IPS-11a (cell line): ENCODE results near the gene FCGR2B.
"Not testable (repeated sequence)": the region's sequence is repeated elsewhere in the genome, so short reads cannot be mapped to it uniquely, and the experiment has no call there.

Experiments
- H3K4me3 ChIP-seq: one replicate; pipeline ENCODE4 v1.5.1; 2013; ENCODE audit warnings: low read depth, low read length, control low read depth

Gene FCGR2B

DNA sequence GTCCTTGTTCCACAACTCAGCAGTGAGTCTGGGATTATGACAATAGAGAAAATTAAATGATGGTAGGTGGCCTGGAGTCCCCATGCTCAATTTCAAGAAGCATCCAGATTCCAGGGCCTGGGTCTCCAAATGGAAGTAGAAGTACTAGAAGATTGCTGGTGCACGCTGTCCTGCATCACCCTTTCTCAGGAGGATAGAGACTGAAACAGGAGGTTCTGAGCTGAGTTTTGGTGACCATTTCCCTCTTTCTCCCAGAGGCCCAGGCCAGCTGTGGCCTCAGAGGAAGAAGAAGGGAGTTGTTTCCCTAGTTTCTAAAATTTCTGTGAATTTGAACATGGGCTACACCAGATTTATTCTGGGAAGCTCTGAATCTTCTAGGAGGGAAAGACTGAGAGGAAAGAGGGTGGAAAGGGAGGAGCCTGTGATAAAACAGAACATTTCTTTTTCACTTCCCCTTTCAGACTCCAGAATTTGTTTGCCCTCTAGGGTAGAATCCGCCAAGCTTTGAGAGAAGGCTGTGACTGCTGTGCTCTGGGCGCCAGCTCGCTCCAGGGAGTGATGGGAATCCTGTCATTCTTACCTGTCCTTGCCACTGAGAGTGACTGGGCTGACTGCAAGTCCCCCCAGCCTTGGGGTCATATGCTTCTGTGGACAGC is at the start of gene FCGR2B:
Gene FCGR2B (plus strand): TSS at position 460 of the 656 bp plus-strand sequence. CDS start 99 bp downstream, at position 559.
- H3K4me3 ChIP-seq = not testable (repeated sequence)

DNA sequence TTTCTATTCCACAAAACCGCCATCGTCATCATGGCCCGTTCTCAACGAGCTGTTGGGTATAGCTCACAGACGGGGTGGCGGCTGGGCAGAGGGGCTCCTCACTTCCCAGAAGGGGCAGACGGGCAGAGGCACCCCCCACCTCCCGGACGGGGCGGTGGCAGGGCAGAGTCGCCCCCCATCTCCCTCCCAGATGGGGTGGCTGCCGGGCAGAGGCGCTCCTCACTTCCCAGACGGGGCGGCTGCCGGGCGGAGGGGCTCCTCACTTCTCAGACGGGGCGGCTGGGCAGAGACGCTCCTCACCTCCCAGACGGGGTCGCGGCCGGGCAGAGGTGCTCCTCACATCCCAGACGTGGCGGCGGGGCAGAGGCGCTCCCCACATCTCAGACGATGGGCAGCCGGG is 46.5 kb upstream of the FCGR2B start:
- H3K4me3 ChIP-seq = not testable (repeated sequence)

DNA sequence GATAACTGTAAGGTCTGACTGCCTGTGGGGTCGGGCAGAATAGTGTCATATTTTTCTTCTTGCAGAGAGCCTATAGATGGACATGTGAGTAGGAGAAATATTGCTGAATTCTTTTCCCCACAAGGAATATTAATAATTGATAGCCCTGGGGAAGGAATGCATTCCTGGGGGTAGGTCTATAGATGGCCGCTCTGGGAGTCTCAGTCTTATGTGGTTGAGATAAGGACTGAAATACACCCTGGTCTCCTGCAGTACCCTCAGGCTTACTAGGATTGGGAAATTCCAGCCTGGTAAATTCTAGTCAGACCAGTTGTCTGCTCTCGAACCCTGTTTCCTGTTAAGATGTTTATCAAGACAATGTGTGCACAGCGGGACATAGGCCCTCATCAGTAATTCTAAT is 44.4 kb upstream of the FCGR2B start:
- H3K4me3 ChIP-seq = not testable (repeated sequence)

DNA sequence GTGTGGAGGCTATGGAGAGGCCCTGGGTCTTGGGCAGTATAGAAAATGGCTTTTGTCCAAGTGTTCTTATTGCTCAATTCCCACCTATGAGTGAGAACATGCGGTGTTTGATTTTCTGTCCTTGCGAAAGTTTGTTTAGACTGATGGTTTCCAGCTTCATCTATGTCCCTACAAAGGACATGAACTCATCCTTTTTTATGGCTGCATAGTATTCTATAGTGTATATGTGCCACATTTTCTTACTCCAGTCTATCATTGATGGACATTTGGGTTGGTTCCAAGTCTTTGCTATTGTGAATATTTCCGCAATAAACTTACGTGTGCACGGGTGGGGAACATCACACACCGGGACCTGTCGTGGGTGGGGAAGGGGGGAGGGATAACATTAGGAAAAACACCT is 42.5 kb upstream of the FCGR2B start:
- peak overlapping the region; percentile 58 for H3K4me3 ChIP-seq

DNA sequence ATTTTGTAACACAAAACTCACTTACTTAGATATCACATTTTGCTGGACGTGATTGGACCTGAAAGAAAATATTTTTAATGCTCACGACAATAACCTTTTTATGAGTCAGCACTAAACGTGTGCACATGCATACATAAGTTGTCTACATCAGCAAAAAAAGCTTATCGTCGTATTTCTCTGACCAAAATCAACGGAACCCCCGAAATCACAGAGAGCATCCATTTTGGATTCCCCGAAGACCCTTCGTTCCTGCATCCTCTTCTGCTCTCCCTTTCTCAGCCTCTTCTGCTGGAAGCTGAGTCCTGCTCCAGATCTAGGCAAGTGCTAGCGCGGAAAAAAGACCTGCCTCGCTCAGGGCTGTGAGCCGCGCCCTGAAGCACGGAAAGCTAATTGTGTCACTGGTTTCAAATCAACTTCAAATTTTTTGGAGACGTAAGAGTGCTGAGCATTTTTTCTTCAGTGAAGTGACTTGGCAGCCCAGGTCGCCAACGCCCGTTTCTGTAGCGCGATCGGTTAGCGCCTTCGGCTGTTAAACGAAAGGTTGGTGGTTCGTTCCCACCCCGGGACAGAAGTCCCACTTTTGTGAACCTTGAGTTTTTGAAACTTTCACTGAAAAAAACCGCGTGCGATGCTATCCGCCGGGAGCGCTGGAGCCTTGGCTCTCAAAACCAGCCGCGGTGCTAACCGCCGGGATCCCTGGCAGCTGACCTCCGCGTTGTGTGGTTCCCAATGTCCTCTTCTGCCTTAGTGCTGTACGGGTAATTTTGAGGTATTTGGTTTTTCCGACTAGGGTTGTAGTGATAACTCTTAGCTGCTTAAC is 41.6 kb upstream of the FCGR2B start:
- peak overlapping the region; percentile 58 for H3K4me3 ChIP-seq

DNA sequence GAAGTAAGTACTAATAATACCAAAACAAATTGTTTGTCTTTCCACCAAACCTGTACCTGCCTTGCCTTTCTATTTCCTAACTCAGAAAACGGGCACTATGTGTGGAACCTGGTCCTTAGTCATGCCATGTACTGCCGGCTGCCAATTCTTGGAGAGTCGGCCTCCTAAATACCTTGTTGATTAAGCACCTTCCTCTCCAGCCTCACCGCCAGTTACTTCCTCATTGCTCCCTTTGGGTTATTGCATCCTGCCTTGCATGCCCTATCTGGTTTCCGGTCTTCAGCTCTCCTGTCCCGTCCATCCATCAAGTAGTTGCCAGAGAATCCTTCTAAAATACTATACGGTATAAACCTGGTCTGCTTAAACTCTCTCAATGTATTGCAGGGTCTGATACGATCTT is 40.9 kb upstream of the FCGR2B start:
- not testable (repeated sequence) for H3K4me3 ChIP-seq

DNA sequence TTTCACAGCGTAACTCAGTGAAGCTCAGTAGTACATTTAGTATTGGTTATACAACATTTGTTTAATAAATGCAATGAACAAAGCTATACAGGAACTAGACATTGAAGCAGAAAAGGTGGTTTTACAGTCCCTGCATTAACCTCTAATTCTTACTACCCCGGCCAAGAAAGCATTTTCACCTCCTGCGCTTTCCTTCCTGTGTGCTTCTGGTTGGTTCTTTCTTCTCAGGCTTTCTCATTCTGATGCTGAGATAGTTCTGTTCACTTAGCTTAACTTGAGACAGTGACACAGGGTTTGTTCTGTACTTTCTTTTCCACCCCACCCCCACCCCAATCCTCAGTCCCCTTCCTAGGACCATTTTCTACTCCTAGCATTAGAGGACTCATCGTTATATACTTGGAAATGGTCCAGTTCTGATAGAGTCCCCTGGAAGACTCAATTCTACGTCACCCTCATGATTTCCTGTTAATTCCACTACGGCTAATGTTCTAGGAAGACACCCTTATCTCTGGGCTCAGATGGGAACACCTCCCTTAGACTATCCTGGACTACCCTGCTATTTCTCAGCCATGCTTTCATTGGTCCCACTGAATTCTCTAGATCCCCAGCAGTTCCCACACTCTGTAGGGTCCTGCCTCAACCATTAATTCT is 39.4 kb upstream of the FCGR2B start:
- H3K4me3 ChIP-seq = not testable (repeated sequence)

DNA sequence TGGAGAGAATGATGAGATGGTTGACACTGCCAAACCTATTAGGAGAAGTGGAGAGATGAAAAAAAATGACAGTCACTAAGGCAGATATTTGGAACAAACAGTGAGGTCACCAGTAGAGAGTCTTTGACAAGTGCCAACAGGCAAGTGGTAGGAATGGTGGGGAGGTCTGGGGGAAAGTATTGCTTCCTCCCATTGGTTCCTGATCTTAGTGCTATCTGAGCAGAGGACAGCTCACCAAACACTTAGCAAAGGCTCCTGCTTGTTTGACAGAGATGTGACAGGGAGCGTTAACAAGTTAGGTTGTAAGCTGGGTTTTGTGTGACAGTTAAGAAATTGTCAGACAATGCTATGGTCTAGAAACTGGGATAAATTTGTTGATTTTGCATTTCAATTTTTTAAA is 38.3 kb upstream of the FCGR2B start:
- not testable (repeated sequence) for H3K4me3 ChIP-seq

DNA sequence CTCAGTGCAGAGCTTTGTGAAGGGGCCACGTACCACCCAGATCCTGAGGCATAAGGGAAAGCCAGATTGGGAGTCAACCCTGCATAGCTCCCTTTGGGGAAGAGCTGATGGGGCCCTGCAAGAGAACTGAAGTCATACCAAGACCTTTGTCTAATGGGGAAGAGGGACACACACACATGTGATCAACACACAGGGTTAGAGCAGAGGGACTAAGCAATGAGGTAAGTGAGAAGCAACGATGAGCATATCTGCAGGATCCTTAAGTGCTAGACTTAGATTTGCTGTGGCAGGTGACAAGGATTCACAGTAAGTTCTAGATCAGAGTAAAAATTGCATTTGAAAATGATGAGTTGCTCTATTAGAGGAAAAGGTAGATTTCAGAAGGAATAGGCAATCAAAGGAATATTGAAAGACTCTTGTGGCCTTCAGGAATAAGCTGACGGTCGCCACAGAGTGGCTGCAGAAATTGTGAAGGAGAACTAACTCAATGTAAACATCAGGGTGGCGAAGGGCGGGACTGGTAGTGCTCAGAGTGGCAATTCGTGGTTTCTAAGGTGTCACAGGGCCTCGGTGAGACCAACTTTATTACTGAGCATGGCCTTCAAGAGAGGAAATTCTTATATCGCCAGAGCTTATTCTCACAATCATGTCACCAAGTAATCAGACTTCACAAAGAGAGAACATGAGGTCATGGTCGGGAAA is 36.3 kb upstream of the FCGR2B start:
- H3K4me3 ChIP-seq = not testable (repeated sequence)

DNA sequence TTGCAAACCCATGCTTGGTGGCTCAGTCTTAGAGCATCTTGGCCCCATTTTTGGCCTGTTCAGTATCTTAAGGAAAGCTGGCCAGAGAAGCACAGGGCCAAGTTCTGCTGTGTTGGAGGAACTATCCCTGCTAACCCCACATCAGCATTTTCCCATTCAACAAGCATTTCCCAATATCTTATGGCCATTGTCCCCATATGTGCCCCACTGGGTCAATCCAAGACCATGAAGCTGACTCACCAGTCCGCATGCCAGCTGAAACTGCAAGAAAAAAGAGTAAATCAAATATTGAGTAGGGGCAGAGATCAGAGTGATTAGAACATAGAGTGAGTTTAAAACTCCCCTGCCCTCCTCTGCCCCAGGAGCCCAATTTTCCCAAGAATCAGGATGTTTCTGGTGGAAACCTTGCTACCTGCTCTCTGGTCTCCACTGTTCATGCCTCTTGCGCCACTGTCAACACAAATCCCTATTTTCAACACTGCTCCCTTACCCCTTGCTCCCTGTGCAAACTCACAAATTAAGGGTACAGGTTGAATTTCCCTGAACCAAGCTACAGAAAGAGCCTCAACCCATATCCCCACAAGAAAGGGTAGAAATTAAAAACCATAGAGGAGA is 32.7 kb upstream of the FCGR2B start:
- not testable (repeated sequence) for H3K4me3 ChIP-seq

DNA sequence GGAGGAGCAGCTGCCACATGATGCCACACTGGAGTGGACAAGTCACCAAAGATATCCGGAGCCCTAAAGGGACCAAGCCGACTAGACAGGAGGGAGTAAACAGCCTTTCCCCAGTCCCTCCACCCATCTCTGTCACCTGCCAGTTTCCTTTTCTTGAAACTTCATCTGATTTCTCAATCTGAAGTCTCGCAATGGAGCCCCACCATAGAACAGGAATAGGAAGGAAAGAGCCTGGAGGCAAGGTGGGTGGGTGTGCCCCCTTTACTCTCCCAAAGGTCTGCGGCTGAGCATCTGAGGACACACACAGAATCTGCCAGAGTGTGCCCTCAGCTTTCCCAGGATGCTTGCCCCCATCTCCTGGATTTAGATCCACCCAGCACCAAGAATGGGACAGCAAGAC is 31.9 kb upstream of the FCGR2B start, which contains the start of gene FCGR3B:
Gene FCGR3B (minus strand): TSS at position 101 of the 400 bp plus-strand sequence. CDS start 82 bp downstream, at position 19.
- H3K4me3 ChIP-seq = no peak within 1 kb of the TSS

DNA sequence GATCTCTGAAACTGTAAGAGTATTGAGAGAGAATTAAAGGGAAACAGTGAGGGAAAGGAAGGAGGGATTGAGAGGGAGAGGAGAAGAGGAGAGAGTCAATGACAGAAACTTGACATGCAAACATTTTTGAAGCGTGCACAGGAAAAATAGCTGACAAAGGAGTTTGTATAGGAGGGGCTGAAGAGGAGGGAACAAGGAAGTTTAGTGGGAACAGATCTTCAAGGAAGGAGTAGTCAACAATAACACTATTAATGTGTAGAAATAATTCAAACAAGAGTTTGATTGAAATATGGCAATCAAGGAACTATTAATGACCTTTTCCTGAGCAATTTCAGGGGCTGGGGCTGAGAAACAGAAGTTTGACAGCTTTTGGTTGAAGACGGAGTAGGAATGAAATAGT is 27.9 kb upstream of the FCGR2B start:
- H3K4me3 ChIP-seq = not testable (repeated sequence)

DNA sequence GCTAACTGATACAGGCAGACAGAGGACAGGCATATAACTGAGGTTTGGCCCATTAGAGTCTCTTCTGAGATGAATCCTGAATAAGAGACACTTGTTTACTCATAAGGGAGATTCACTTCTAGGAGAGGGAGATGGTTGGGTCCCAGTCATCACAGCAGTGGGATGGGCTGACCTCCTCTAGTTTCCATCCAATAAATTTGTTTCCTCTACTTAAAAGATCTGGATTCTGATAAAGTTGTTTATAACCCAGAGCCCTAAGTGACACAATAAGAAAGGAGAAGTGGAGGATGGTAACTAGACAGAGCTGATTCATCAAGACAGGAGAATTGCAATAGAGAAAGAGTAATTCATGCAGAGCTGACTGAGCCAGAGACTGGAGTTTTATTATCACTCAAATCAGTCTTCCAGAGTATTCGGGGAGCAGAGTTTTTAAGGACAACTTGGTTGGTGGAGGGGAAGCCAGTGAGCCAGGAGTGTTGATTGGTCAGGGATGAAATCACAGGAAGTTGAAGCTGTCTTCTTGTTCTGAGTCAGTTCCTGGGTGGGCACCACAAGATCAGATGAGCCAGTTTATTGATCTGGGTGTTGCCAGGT is 26.7 kb upstream of the FCGR2B start:
- not testable (repeated sequence) for H3K4me3 ChIP-seq

DNA sequence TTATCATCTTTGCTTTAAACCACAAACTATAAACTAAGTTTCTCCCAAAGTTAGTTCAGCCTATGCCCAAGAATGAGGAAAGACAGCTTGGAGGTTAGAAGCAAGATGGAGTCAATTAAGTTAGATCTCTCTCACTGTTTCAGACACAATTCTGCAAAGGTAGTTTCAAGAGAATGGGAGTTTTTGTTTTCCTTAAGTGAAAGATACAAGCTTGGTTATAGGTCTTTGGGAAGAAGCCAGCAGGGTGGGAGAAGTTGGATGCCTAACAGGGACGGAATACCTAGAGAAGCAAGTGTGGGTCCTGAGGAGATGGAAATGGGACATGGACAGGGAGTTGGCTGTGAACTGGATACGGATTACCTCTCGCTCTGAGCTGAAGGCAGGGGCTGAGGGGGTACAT is 26.0 kb upstream of the FCGR2B start:
- not testable (repeated sequence) for H3K4me3 ChIP-seq

DNA sequence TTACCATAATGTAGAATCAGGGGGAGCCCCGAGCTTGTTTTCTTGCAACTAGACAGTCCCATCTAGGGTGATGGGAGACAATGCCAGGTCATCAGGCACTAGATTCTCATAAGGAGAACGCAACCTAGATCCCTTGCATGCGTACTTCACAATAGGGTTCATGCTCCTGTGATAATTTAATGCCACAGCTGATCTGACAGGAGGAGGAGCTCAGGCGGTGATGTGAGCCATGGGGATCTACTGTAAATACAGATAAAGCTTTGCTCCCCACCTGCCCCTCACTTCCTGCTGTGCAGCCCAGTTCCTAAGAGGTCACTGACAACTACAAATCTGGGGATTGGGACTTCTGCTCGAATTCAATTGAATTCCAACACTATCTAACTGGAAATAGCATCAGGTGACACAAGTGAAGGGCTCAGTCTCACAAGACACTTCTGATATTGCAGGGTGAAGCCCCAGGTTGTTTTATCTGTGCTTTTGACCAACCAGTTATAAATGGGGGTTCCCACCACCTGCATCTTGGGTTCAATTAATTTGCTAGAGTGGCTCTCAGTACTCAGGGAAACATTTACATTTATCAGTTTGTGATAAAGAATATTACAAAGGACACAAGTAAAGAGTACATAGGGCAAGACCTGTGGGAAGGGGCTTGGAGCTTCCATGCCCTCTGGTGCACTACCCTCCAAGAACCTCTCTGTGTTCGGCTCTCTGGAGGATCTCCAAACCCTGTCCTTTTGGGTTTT is 24.5 kb upstream of the FCGR2B start:
- not testable (repeated sequence) for H3K4me3 ChIP-seq

DNA sequence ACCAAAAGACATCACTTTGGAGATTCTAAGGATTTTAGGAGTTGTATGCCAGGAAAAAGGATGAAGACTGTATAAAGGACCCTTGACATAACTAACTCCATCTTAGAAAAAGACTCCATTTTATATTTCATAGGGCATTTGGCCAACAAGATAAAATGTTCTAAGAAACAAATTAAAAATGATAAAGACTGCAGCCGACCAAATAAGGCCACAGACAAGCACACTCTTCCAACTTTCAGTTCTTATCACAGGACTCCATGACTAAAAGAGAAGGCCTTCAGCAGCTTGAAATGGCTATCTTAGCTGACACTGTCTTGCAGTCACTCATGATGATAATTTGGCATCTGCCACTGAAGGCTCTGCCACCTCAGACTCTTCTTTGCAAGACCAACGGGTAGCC is 23.7 kb upstream of the FCGR2B start:
- not testable (repeated sequence) for H3K4me3 ChIP-seq

DNA sequence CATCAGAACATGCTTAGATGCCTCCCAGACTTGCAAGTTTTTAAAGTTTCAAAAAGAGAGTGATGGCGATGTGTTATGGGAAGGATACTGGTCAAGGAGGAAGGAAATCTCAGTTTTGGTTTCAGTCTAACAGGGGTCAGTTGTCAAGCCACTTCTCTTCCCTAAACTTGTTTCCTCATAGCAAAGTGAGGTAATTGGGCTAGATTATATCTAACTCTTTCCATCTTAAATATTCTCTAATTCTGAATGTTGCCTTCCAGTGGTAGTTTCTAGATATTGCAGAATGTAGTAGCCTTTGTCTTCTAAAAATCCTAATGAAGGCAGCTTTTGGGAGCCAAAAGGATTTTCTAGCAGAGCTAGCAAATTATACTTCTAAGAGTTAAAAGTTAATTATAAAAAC is 20.2 kb upstream of the FCGR2B start:
- not testable (repeated sequence) for H3K4me3 ChIP-seq

DNA sequence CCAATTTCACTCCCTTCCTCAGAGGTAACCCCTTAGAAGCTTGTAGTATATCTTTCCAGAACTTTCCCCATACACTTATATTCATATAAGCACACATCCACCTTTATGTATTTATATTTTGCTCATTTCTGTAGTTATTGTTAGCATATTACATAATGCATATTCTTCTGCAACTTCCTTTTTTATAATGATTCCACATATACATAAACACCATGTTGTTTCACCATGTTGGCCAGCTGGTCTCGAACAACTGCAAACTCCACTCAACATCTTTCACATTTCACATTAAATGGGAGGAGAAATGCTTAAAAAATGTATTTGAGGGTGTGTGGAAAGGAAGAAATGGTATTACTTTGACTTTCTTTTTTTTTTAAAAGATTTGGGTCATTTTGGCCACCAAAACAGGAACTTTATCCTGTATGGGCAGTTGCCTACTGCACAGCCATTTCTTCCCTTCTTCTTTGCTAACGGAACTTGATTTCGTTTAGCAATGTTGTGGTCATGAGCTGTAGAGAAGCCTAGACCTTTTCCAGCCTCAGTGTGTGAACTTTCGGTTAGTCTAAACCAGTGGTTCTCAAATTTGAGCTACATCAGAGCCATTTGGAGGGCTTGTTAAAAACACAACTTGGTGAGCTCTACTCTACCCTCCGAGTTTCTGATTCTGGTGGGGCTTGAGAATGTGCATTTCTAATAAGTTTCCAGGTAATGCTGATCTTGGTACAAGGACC is 19.3 kb upstream of the FCGR2B start:
- not testable (repeated sequence) for H3K4me3 ChIP-seq

DNA sequence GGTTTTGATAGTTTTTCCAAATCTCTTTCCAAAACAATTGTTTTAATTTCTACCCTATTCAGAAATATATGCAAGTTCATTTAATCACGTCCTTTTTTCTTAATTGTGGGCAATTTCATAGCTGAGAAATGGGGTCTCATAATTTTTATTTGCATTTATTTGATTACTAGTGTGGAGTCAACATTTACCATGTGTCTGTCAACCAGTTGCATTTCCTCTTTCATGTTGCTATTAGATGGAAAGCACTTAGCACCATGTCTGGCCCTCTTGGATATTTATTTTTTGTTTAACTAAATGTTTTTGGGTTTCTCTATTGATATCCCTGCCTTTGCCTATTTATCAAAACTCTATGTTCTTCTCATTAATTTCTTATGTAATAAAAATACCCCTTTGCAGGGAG is 18.1 kb upstream of the FCGR2B start:
- not testable (repeated sequence) for H3K4me3 ChIP-seq
